K562 (cell line): ENCODE measurements around the gene NAP1L4. TPM values are rescaled to one million over a fixed set of nuclear protein-coding genes. Genes with fewer than 3 reads are reported as not detected.

ENCODE experiments used
- BRD4 ChIP-seq: fragments of 200-600 bp; sonication (generic); IDR thresholded peaks from 2 replicates; pipeline ENCODE4 v1.6.1; 2017; ENCODE audit warnings: inconsistent platforms
- CBX2 ChIP-seq: fragments of 200-600 bp; sonication (generic); IDR thresholded peaks from one replicate; pipeline ENCODE4 v1.6.1; 2012; ENCODE audit warnings: mild to moderate bottlenecking, low read length, inconsistent platforms; ENCODE audit not compliant: insufficient read depth, poor library complexity, severe bottlenecking
- EP300 ChIP-seq: IDR thresholded peaks from 2 replicates; pipeline ENCODE4 v1.6.1; 2012; ENCODE audit warnings: low read length, improper control_type of control experiment
- ETS1 ChIP-seq: conservative IDR thresholded peaks from 2 replicates; pipeline ENCODE4 v1.6.1; 2011; ENCODE audit warnings: low read depth, mild to moderate bottlenecking, low read length; ENCODE audit not compliant: control insufficient read depth
- KDM5B ChIP-seq: fragments of 200-600 bp; sonication (generic); IDR thresholded peaks from 2 replicates; pipeline ENCODE4 v1.6.1; 2012; ENCODE audit warnings: low read depth, mild to moderate bottlenecking, moderate library complexity, low read length, control low read depth, inconsistent platforms; ENCODE audit not compliant: insufficient replicate concordance
- LCOR ChIP-seq: sonication (generic); formaldehyde crosslinking; IDR thresholded peaks from 2 replicates; pipeline ENCODE4 v1.8.0; 2022; ENCODE audit warnings: mild to moderate bottlenecking, missing genetic modification reagents
- MCM7 ChIP-seq, 2 experiments: fragments of 450-650 bp; IDR thresholded peaks; 2 replicates each; pipeline ENCODE4 v1.6.1; 2016 to 2018
- MIER1 ChIP-seq: fragments of 450-650 bp; IDR thresholded peaks from 2 replicates; pipeline ENCODE4 v1.6.1; 2016; ENCODE audit warnings: antibody characterized with exemption, mild to moderate bottlenecking, low read depth
- MXD1 ChIP-seq: fragments of 250-450 bp; sonication (Bioruptor Pico); IDR thresholded peaks from 2 replicates; pipeline ENCODE4 v1.8.0; 2021; ENCODE audit warnings: borderline replicate concordance, mild to moderate bottlenecking, moderate library complexity; ENCODE audit not compliant: poor library complexity, severe bottlenecking
- POLR2G ChIP-seq: fragments of 200-400 bp; formaldehyde crosslinking; IDR thresholded peaks from 2 replicates; pipeline ENCODE4 v1.6.1; 2017; ENCODE audit warnings: low read depth, mild to moderate bottlenecking, antibody characterized with exemption, low read length, moderate library complexity
- PTBP1 ChIP-seq: fragments of 200-400 bp; formaldehyde crosslinking; IDR thresholded peaks from 2 replicates; pipeline ENCODE4 v1.6.1; 2017; ENCODE audit warnings: low read depth, low read length
- RUNX1 ChIP-seq: sonication (generic); IDR thresholded peaks from 2 replicates; pipeline ENCODE4 v1.6.1; 2016; ENCODE audit warnings: antibody characterized with exemption, low read depth
- SAFB2 ChIP-seq: fragments of 200-400 bp; formaldehyde crosslinking; IDR thresholded peaks from 2 replicates; pipeline ENCODE4 v1.6.1; 2018; ENCODE audit warnings: borderline replicate concordance, low read length, low read depth, moderate library complexity; ENCODE audit not compliant: severe bottlenecking
- SMAD1 ChIP-seq: fragments of 150-350 bp; IDR thresholded peaks from 2 replicates; pipeline ENCODE4 v1.6.1; 2014; ENCODE audit warnings: low read length, low read depth; ENCODE audit not compliant: partially characterized antibody
- SOX6 ChIP-seq: fragments of 450-650 bp; IDR thresholded peaks from 2 replicates; pipeline ENCODE4 v1.6.1; 2014; ENCODE audit warnings: mild to moderate bottlenecking
- UBTF ChIP-seq, 2 experiments: IDR thresholded peaks; 2 replicates each; pipeline ENCODE4 v1.6.1; 2012; ENCODE audit warnings: improper control_type of control experiment in 2 of 2, low read depth in 2 of 2, low read length in 2 of 2, borderline replicate concordance in 1 of 2
- ZKSCAN3 ChIP-seq: fragments of 250-450 bp; sonication (Bioruptor Pico); IDR thresholded peaks from 2 replicates; pipeline ENCODE4 v1.4.0; 2020
- ZNF165 ChIP-seq: fragments of 250-450 bp; sonication (Bioruptor Pico); IDR thresholded peaks from 2 replicates; pipeline ENCODE4 v1.4.0; 2020; ENCODE audit warnings: borderline replicate concordance
- ZNF277 ChIP-seq: fragments of 250-450 bp; sonication (Bioruptor Pico); IDR thresholded peaks from 2 replicates; pipeline ENCODE4 v1.8.0; 2022; ENCODE audit warnings: inconsistent platforms, mild to moderate bottlenecking, moderate library complexity, borderline replicate concordance
- ZNF511 ChIP-seq: sonication (generic); formaldehyde crosslinking; IDR thresholded peaks from 2 replicates; pipeline ENCODE4 v1.8.0; 2022; ENCODE audit warnings: mild to moderate bottlenecking, missing genetic modification reagents
- ZNF583 ChIP-seq: fragments of 250-450 bp; sonication (Bioruptor Pico); IDR thresholded peaks from 2 replicates; pipeline ENCODE4 v1.4.0; 2020
- ZNF668 ChIP-seq: fragments of 250-450 bp; sonication (Bioruptor Pico); IDR thresholded peaks from 2 replicates; pipeline ENCODE4 v1.8.0; 2022; ENCODE audit warnings: mild to moderate bottlenecking, inconsistent platforms
- ZZZ3 ChIP-seq: fragments of 450-650 bp; IDR thresholded peaks from 2 replicates; pipeline ENCODE4 v1.6.1; 2016; ENCODE audit warnings: antibody characterized with exemption, mild to moderate bottlenecking, moderate library complexity
- polyA plus RNA-seq, 8 experiments: library from polyadenylated mRNA; depleted of rRNA in 4 of 8; stranded (reverse) in 5 of 8; unstranded in 3 of 8; fragments of >200 nt; fragmentation: Nextera tagmentation in 2 of 8; fragmentation: Illumina TruSeq in 1 of 8; extraction: Ambion mirVana in 2 of 8; extraction: Trizol in 1 of 8; gene quantifications; 2 replicates each; pipeline versions ENCODE4 v1.2.1 to v1.2.3, GENCODE V29; 2011 to 2014; ENCODE audit warnings: inconsistent platforms in 1 of 8, missing spikeins in 1 of 8
- total RNA-seq, 7 experiments: library from RNA; depleted of rRNA in 6 of 7; stranded (reverse); fragments of >200 nt in 6 of 7; fragmentation: Illumina TruSeq in 2 of 7; extraction: Trizol in 2 of 7; gene quantifications; 2 replicates each; pipeline versions ENCODE4 v1.2.1 to v1.2.3, GENCODE V29; 2011 to 2021; ENCODE audit warnings: low replicate concordance in 1 of 7

The NAP1L4 gene
- total and polyA plus RNA-seq, 9 of the 15 experiments (the other 6 are each of a cell fraction or from before 2014, with no cell fraction given), result 34.1 to 237 (median 179) TPM

- TF ChIP-seq UBTF (IDR thresholded peaks at IDR 0.05; ENCODE audit: borderline replicate concordance in 1 of 2, low read depth in 2 of 2, low read length in 2 of 2), result no peak
- TF ChIP-seq RUNX1, result no peak
- TF ChIP-seq MCM7 (IDR thresholded peaks at IDR 0.05), result no peak
- no peak for TF ChIP-seq MIER1
- TF ChIP-seq LCOR (CRISPR knock-in tag), result 0 out of 2 replicates have a peak, but pooled peaks have one; percentile 14
- TF ChIP-seq POLR2G, result peak; percentile 62
- TF ChIP-seq EP300, result no peak
- TF ChIP-seq BRD4, result no peak
- TF ChIP-seq ZZZ3, result no peak
- TF ChIP-seq ZKSCAN3 (CRISPR knock-in tag), result no peak
- no peak for TF ChIP-seq ZNF583
- no peak for TF ChIP-seq MXD1 (CRISPR knock-in tag)
- TF ChIP-seq KDM5B, result no peak
- no peak for TF ChIP-seq CBX2
- no peak for TF ChIP-seq ZNF668 (CRISPR knock-in tag)
- no peak for TF ChIP-seq PTBP1
- TF ChIP-seq ZNF511 (CRISPR knock-in tag), result 0 out of 2 replicates have a peak, but pooled peaks have one; percentile 6
- no peak for TF ChIP-seq SOX6
- no peak for TF ChIP-seq SMAD1
- TF ChIP-seq SAFB2, result no peak
- TF ChIP-seq ETS1, result no peak
- TF ChIP-seq ZNF277, result no peak
- no peak for TF ChIP-seq ZNF165 (CRISPR knock-in tag)
Observed at GRCh38 chr11:2940147-2940920, 51.8 kb downstream of the NAP1L4 start (continued).
